ENCODE results near the gene FYB1.
A peak's percentile ranks its signal among the peaks of the same experiment; 100 is the strongest.
"Not testable (repeated sequence)": the region's sequence is repeated elsewhere in the genome, so short reads cannot be mapped to it uniquely, and the experiment has no call there.

Gene FYB1

GRCh38 chr5:39219437-39219836 is at the start of gene FYB1:
Gene FYB1 (minus strand): TSS chr5:39219563. CDS start chr5:39202960, 16,603 bp downstream.
- DNase-seq, result no peak

GRCh38 chr5:39267186-39267585 is 47.8 kb upstream of the FYB1 start:
- no peak for DNase-seq

GRCh38 chr5:39266442-39266841 is 47.1 kb upstream of the FYB1 start:
- no peak for DNase-seq

- peak; percentile 69 for DNase-seq
Observed at GRCh38 chr5:39264528-39264927, 45.2 kb upstream of the FYB1 start.

GRCh38 chr5:39262981-39263380 is 43.6 kb upstream of the FYB1 start:
- DNase-seq, result no peak

GRCh38 chr5:39260095-39260494 is 40.7 kb upstream of the FYB1 start:
- DNase-seq, result no peak

- no peak for DNase-seq
Observed at GRCh38 chr5:39257554-39257953, 38.2 kb upstream of the FYB1 start.

- DNase-seq, result peak; percentile 72
Observed at GRCh38 chr5:39256477-39257235, 37.3 kb upstream of the FYB1 start.

GRCh38 chr5:39255406-39255805 is 36.0 kb upstream of the FYB1 start:
- no peak for DNase-seq

GRCh38 chr5:39254671-39255070 is 35.3 kb upstream of the FYB1 start:
- no peak for DNase-seq

- no peak for DNase-seq
Observed at GRCh38 chr5:39253196-39253595, 33.8 kb upstream of the FYB1 start.

GRCh38 chr5:39249564-39250274 is 30.4 kb upstream of the FYB1 start:
- no peak for DNase-seq

GRCh38 chr5:39249069-39249468 is 29.7 kb upstream of the FYB1 start:
- DNase-seq, result no peak

- DNase-seq, result no peak
Observed at GRCh38 chr5:39240750-39241149, 21.4 kb upstream of the FYB1 start.

GRCh38 chr5:39238366-39239105 is 19.2 kb upstream of the FYB1 start:
- DNase-seq, result no peak

- no peak for DNase-seq
Observed at GRCh38 chr5:39236718-39237117, 17.4 kb upstream of the FYB1 start.

GRCh38 chr5:39235648-39236047 is 16.3 kb upstream of the FYB1 start:
- no peak for DNase-seq

GRCh38 chr5:39234494-39234893 is 15.1 kb upstream of the FYB1 start:
- DNase-seq, result not testable (repeated sequence)

GRCh38 chr5:39233783-39234182 is 14.4 kb upstream of the FYB1 start:
- DNase-seq, result no peak

GRCh38 chr5:39231705-39232525 is 12.6 kb upstream of the FYB1 start:
- DNase-seq, result peak; percentile 84

GRCh38 chr5:39228596-39228995 is 9.2 kb upstream of the FYB1 start:
- no peak for DNase-seq

GRCh38 chr5:39226558-39226957 is 7.2 kb upstream of the FYB1 start:
- DNase-seq, result no peak

- no peak for DNase-seq
Observed at GRCh38 chr5:39226100-39226451, 6.7 kb upstream of the FYB1 start.

Data from activated CD4-positive, alpha-beta T cell treated with anti-CD3 and anti-CD28 coated beads, Interleukin-2, Interleukin-6, amounts not matched to agents 100 ng/mL and 50 ng/mL, durations not matched to agents 16 hours and 8 hours (primary cell).